Type B pancreatic cell (in vitro differentiated cells): ENCODE results near the gene PWWP2B. TPM values are rescaled to one million over a fixed set of nuclear protein-coding genes. Genes with fewer than 3 reads are reported as not detected.

Experiments
- DNase-seq: peaks from one replicate; pipeline ENCODE4 v3.0.0; 2021; ENCODE audit warnings: mixed read lengths; ENCODE audit not compliant: unreplicated experiment; ENCODE audit errors: extremely low spot score
- H3K27ac Mint-ChIP-seq: 2 replicates; pipeline ENCODE4 v1.8.0; 2021; ENCODE audit warnings: mild to moderate bottlenecking, mixed read lengths
- H3K27me3 Mint-ChIP-seq: 2 replicates; pipeline ENCODE4 v1.8.0; 2021; ENCODE audit warnings: mixed read lengths
- H3K36me3 Mint-ChIP-seq: 2 replicates; pipeline ENCODE4 v1.8.0; 2021; ENCODE audit warnings: mixed read lengths
- H3K4me1 Mint-ChIP-seq: one replicate; pipeline ENCODE4 v1.8.0; 2021; ENCODE audit warnings: mixed read lengths; ENCODE audit not compliant: unreplicated experiment
- H3K4me3 Mint-ChIP-seq: 2 replicates; pipeline ENCODE4 v1.8.0; 2021; ENCODE audit warnings: mild to moderate bottlenecking, mixed read lengths
- H3K9me3 Mint-ChIP-seq: 2 replicates; pipeline ENCODE4 v1.8.0; 2021; ENCODE audit warnings: mixed read lengths
- CTCF ChIP-seq: fragments of 200-600 bp; sonication (generic); conservative IDR thresholded peaks from 2 replicates; pipeline ENCODE4 v1.5.0; 2021; ENCODE audit warnings: antibody characterized with exemption, mild to moderate bottlenecking
- total RNA-seq: library from RNA; stranded (reverse); gene quantifications from 2 replicates; pipeline ENCODE4 v1.2.1, GENCODE V29; 2021; ENCODE audit warnings: low replicate concordance

PWWP2B gene
- total RNA-seq, 1 donor from 2014 or later = 22.6 TPM

GRCh38 chr10:132427006-132427771, 30.2 kb downstream of the PWWP2B start:
- peaks cover 25% of the 10 kb centered on the region for H3K4me1 Mint-ChIP-seq
- no peak for DNase-seq
- no peaks in the 10 kb centered on the region for H3K9me3 Mint-ChIP-seq
- no peak overlapping the region for H3K4me3 Mint-ChIP-seq
- no peak for TF ChIP-seq CTCF
- H3K27ac Mint-ChIP-seq = no peak overlapping the region
- no peaks in the 10 kb centered on the region for H3K27me3 Mint-ChIP-seq
- H3K36me3 Mint-ChIP-seq = no peaks in the 10 kb centered on the region

GRCh38 chr10:132427939-132428367, 31.0 kb downstream of the PWWP2B start:
- no peak overlapping the region for H3K4me3 Mint-ChIP-seq
- H3K9me3 Mint-ChIP-seq = no peaks in the 10 kb centered on the region
- no peaks in the 10 kb centered on the region for H3K36me3 Mint-ChIP-seq
- H3K27me3 Mint-ChIP-seq = no peaks in the 10 kb centered on the region
- no peak overlapping the region for H3K27ac Mint-ChIP-seq
- DNase-seq = no peak
- peaks cover 20% of the 10 kb centered on the region for H3K4me1 Mint-ChIP-seq
- TF ChIP-seq CTCF = no peak

GRCh38 chr10:132428486-132428995, 31.5 kb downstream of the PWWP2B start:
- no peak for DNase-seq
- Mint-ChIP-seq H3K4me3 (no peak overlapping the region), H3K36me3 (no peaks in the 10 kb centered on the region), H3K27me3 (no peaks in the 10 kb centered on the region), H3K4me1 (peaks cover 14% of the 10 kb centered on the region), H3K27ac (no peak overlapping the region), H3K9me3 (no peaks in the 10 kb centered on the region)
- no peak for TF ChIP-seq CTCF

- DNase-seq = no peak
- H3K4me3 Mint-ChIP-seq = peak overlapping the region; percentile 15
- H3K4me1 Mint-ChIP-seq = peaks cover 10% of the 10 kb centered on the region
- no peaks in the 10 kb centered on the region for H3K27me3 Mint-ChIP-seq
- no peaks in the 10 kb centered on the region for H3K9me3 Mint-ChIP-seq
- no peaks in the 10 kb centered on the region for H3K36me3 Mint-ChIP-seq
- H3K27ac Mint-ChIP-seq = peak overlapping the region; percentile 51
- TF ChIP-seq CTCF = no peak
Observed at GRCh38 chr10:132429281-132430230, 32.6 kb downstream of the PWWP2B start.

- H3K27ac Mint-ChIP-seq = peak overlapping the region; percentile 51
- no peak for DNase-seq
- no peaks in the 10 kb centered on the region for H3K9me3 Mint-ChIP-seq
- no peak for TF ChIP-seq CTCF
- peak overlapping the region; percentile 15 for H3K4me3 Mint-ChIP-seq
- H3K4me1 Mint-ChIP-seq = peaks cover 7% of the 10 kb centered on the region
- H3K27me3 Mint-ChIP-seq = no peaks in the 10 kb centered on the region
- no peaks in the 10 kb centered on the region for H3K36me3 Mint-ChIP-seq
Observed at GRCh38 chr10:132430231-132430743, 33.3 kb downstream of the PWWP2B start.
